ENCODE results near the gene HOMER2. TPM values are rescaled to one million over a fixed set of nuclear protein-coding genes. Genes with fewer than 3 reads are reported as not detected.
A peak's percentile ranks its signal among the peaks of the same experiment; 100 is the strongest.

HOMER2 gene
- total and polyA plus RNA-seq, 2 of the 13 experiments (the other 11 are each of a cell fraction or from before 2014, with no cell fraction given) = 12.9 to 14.1 TPM

DNA sequence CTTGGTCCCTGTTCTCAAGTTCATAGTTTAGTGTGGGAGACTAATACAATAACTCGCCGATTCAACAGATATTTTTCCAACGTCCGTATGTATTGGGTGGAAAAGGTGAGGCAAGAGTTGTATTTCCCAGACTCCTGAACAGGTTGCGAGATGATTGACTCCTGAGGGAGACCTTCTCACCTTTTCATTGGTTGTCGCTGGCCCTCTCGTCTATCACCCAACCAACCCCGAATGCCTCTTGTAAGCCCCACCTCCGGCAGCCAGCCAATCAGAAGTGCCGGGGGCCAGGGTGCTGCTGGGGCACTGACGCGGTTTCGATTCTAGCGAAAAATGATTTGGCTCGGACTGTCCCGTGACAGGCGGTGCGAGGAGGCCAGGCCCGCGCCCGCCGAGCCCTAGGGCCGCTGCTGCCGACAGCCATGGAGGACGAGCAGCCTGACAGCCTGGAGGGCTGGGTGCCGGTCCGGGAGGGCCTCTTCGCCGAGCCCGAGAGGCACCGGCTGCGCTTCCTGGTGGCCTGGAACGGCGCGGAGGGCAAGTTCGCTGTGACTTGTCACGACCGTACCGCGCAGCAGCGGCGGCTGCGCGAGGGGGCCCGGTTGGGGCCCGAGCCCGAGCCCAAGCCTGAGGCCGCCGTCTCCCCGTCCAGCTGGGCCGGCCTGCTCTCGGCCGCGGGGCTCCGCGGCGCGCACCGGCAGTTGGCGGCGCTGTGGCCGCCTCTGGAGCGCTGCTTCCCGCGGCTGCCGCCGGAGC, 143.0 kb downstream of the HOMER2 start, which contains the start of gene WHAMM (continued):
- TF ChIP-seq ZNF282 (IDR thresholded peaks at IDR 0.05; ENCODE audit: partially characterized antibody) (no peak), EP300 (IDR thresholded peaks at IDR 0.05; ENCODE audit: low read depth in 2 of 2, low read length in 2 of 2) (no peak), EP300 (CRISPR knock-in tag; IDR thresholded peaks at IDR 0.05; ENCODE audit: borderline replicate concordance) (no peak), CBX2 (IDR thresholded peaks at IDR 0.05; ENCODE audit: low read depth, low read length) (no peak), CBX2 (CRISPR knock-in tag; IDR thresholded peaks at IDR 0.05; ENCODE audit: low read depth) (no peak), ZNF547 (CRISPR knock-in tag; IDR thresholded peaks at IDR 0.05) (peak; percentile 42; the same call in 1 of the 2 replicates), ZNF331 (CRISPR knock-in tag; IDR thresholded peaks at IDR 0.05) (no peak), TSC22D2 (CRISPR knock-in tag; IDR thresholded peaks at IDR 0.05; ENCODE audit: borderline replicate concordance) (0 out of 2 replicates have a peak, but pooled peaks have one; percentile 43), CHCHD3 (CRISPR knock-in tag; IDR thresholded peaks at IDR 0.05) (no peak), ZFP36L1 (CRISPR knock-in tag; IDR thresholded peaks at IDR 0.05) (no peak; the same call in 1 of the 2 replicates), ZKSCAN5 (CRISPR knock-in tag; IDR thresholded peaks at IDR 0.05) (no peak), TOPORS (CRISPR knock-in tag; IDR thresholded peaks at IDR 0.05) (no peak), IRF2 (CRISPR knock-in tag; IDR thresholded peaks at IDR 0.05) (peak; percentile 92), SALL1 (CRISPR knock-in tag; IDR thresholded peaks at IDR 0.05) (peak; percentile 86), ZNF143 (CRISPR knock-in tag; IDR thresholded peaks at IDR 0.05) (peak; percentile 77), MYC (CRISPR knock-in tag; IDR thresholded peaks at IDR 0.05; ENCODE audit: borderline replicate concordance) (peak; percentile 42; the same call in 1 of the 2 replicates), ZBTB14 (CRISPR knock-in tag; IDR thresholded peaks at IDR 0.05) (no peak), PCBP1 (IDR thresholded peaks at IDR 0.05; ENCODE audit: borderline replicate concordance, low read depth, low read length) (no peak), SRSF1 (optimal IDR thresholded peaks at IDR 0.05; ENCODE audit: low read depth, low read length) (peak; percentile 69), ZEB1 (IDR thresholded peaks at IDR 0.05; ENCODE audit: insufficient replicate concordance, low read depth) (no peak), PAX8 (CRISPR knock-in tag; IDR thresholded peaks at IDR 0.05; ENCODE audit: borderline replicate concordance) (0 out of 2 replicates have a peak, but pooled peaks have one; percentile 30), ZNF615 (CRISPR knock-in tag; IDR thresholded peaks at IDR 0.05; ENCODE audit: borderline replicate concordance) (no peak), PHF21A (CRISPR knock-in tag; IDR thresholded peaks at IDR 0.05) (peak; percentile 97), ZNF652 (CRISPR knock-in tag; IDR thresholded peaks at IDR 0.05; ENCODE audit: borderline replicate concordance, low read depth) (no peak)
- TF ChIP-seq, protein P1, sequence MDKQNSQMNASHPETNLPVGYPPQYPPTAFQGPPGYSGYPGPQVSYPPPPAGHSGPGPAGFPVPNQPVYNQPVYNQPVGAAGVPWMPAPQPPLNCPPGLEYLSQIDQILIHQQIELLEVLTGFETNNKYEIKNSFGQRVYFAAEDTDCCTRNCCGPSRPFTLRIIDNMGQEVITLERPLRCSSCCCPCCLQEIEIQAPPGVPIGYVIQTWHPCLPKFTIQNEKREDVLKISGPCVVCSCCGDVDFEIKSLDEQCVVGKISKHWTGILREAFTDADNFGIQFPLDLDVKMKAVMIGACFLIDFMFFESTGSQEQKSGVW (CRISPR knock-in tag; IDR thresholded peaks at IDR 0.05; ENCODE audit: borderline replicate concordance) = no peak
- TF ChIP-seq, protein P2, sequence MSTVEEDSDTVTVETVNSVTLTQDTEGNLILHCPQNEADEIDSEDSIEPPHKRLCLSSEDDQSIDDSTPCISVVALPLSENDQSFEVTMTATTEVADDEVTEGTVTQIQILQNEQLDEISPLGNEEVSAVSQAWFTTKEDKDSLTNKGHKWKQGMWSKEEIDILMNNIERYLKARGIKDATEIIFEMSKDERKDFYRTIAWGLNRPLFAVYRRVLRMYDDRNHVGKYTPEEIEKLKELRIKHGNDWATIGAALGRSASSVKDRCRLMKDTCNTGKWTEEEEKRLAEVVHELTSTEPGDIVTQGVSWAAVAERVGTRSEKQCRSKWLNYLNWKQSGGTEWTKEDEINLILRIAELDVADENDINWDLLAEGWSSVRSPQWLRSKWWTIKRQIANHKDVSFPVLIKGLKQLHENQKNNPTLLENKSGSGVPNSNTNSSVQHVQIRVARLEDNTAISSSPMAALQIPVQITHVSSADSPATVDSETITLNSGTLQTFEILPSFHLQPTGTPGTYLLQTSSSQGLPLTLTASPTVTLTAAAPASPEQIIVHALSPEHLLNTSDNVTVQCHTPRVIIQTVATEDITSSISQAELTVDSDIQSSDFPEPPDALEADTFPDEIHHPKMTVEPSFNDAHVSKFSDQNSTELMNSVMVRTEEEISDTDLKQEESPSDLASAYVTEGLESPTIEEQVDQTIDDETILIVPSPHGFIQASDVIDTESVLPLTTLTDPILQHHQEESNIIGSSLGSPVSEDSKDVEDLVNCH (CRISPR knock-in tag; IDR thresholded peaks at IDR 0.05) = no peak
